SIG-M5 treated with dmso at 0.1 percent for 504 hours (cell line): Measurements from ENCODE around the gene LGR4.

Experiments
- DNase-seq: peaks from one replicate; lab custom pipeline; 2025; ENCODE audit not compliant: unreplicated experiment; lab: John Stamatoyannopoulos, UW

Gene LGR4

DNA sequence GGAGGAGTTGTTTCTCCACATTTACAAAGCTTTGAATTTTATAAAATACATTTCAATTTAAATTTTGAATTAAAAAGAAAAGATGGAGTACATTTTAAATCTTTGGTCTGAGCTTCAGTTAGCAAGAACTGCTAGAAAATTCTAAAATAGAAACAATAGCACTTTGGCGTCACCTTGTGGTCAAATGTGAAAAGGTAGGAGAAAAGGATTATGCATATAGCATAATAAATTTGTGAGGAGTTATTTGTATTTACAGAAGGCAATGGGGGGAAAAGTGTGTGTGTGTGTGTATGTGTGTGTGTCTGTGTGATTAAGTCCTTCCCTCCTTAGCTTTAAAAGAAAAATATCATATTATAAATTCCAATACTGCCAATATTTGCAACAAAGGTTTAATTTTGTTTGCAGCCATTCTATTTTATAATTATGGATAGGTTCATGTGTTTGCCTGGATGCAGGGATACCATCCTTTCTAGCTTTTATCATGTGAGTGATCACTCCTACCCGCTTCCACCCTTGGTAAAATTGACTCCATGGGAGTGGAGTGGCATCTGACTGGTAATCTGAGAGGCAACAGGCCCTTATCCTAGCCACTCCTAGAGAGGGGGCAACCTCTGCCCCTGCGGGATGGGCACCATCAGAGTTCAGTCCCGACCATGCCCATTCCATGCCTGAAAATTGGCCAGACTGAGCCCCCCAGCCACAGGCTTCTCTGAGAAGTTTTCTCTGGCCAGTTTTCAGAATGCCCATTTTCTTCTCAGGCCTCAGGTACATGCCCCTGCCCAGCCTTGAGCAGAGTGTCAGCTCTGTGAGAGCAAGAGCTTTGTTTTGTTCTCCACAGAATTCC, 13.6 kb upstream of the LGR4 start:
- DNase-seq, result peak; percentile 47

DNA sequence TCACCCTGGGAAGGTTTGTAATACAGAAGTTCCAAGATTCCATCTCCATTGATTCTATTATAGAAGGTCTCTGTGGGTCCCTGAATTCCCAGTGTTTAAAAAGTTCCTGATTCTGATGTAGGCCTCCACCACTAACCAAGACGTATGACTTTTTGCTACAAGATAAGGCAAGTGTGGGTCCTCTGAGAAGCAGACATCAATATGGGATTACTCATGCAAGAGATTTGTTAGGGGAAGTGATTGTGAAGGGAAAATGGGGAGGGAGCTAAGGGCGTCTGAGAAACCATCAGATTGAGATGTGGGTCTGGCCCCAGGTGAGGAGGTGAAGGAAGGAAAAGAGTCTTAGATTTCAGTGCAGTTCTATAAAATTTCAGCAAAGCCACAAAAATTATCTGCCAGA, 10.2 kb upstream of the LGR4 start:
- DNase-seq, result no peak

DNA sequence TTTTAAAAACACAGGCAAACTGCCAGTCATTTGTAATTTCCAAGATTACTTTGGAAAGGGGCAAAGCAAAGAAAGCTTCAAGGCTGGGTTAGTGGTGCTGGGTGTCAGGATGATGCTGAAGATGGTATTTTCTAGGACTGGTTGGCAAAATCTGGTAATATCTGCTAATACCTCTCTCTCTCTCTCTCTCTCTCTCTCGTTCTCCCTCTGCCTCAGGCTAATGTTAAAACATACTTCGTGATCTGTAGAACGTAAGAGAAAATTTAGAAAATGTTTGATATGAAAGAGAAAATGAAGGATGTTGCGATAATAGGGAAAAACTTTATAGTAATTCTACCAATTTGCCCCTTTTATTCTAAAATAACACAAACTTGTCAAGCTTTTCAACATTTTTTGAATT, 9.4 kb upstream of the LGR4 start:
- DNase-seq, result no peak

DNA sequence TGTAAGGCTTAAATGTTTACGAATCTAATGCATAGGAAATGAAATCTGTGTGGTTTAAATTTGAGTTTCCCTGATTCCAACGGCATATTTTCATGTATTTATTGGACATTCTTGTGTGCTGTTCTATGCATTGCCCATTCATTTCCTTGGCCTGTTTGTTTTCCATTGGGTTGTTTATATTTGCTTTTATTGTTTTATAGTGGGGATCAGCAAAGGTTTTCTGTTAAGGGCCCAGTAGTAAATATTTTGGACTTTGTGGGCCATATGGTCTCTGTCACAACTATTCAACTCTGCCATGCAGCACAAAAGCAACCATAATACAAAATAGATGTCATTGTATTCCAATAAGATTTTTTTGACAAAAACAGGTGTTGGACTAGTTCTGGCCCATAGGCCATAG, 5.2 kb upstream of the LGR4 start:
- no peak for DNase-seq

DNA sequence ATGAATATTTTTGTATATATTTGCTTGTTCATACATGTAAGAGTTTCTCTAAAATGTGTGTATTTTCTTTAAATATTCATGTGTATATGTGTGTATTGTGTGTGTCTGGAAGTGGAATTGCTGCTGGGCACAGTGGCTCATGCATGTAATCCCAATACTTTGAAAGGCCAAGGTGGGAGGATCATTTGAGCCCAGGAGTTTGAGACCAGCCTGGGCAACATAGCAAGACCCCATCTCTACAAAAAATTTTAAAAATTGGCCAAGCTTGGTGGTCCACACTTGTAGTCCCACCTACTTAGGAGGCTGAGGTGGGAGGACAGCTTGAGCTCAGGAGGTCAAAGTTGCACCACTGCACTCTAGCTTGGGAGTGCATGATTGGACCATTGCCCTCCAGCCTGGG, 4.7 kb upstream of the LGR4 start:
- DNase-seq, result no peak

DNA sequence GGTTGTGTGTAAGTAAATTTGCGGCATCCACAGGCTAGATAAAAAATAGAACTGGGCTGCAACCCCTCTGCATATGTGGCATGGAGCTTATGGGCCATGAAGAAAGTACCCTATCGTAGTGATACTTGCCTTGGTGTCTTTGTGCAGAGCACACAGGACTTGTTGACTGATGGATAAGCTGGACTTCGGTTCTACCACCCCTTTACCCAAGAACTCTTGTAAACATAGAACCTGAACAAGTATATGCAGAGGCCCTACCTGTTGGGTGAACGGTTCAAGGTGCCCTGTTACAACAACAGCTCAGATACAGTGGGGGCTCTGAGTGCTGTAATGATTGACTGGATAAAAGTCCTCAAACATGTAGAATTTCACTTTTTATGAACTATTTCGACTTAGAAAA, 3.0 kb upstream of the LGR4 start:
- DNase-seq, result no peak

DNA sequence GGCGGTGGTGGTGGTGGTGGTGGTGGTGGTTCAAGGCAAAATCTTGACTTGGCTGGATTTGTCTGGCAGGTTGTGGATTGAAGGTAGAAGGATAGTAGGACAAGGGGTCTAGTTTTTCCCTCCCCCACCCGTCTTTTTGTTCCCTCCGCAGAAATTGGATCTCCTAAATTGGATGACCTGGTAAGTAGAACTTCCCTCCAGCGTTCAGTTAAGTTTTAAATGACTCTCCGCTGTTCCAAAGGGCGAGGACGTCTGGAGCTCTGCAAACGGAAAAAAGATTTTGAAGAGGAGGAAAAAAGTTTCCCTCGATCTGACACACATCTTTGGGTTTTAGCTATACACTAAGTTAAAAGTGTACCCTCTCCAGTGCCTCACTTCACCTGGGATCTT, 422 bp upstream of the LGR4 start:
- DNase-seq, result no peak

DNA sequence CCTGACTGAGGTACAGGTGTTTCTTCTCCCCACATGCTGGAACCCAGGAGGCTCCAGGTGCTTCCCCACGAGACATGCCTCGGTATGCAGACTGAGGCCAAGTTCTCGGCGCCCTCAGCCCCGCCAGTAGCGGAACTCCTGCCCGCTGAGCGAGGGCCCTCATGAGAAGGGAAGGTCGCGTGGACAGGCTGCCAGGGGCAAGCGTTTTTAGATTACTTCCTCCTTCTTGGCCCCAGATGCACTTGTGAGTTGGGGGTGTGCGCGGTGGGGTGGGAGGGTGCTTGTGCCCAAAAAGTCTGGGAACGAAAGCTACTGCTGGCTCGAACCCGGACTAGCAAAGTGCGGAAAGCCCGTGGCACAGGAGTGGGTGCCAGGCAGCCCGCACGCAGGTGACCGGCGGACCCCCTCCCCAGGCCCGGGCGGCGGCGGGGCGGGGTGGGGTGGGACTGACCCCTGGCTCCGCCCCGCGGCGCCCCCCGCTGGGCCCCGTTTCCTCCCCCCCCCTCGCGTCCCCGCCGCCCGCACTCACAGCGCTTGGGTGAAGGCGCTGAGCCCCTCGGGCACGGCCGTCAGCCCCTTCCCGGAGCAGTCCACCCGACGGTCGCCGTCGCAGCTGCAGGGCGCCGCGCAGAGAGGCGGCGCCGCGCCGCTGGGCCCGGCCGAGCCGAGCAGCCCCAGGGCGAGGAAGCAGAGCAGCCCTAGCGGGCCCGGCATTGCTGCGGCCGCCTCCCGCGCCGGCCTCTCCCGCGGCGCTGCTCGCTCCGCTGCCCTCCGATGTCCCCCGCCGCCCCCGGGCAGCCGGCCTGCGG, 797 bp downstream of the LGR4 start:
- peak; percentile 22 for DNase-seq

DNA sequence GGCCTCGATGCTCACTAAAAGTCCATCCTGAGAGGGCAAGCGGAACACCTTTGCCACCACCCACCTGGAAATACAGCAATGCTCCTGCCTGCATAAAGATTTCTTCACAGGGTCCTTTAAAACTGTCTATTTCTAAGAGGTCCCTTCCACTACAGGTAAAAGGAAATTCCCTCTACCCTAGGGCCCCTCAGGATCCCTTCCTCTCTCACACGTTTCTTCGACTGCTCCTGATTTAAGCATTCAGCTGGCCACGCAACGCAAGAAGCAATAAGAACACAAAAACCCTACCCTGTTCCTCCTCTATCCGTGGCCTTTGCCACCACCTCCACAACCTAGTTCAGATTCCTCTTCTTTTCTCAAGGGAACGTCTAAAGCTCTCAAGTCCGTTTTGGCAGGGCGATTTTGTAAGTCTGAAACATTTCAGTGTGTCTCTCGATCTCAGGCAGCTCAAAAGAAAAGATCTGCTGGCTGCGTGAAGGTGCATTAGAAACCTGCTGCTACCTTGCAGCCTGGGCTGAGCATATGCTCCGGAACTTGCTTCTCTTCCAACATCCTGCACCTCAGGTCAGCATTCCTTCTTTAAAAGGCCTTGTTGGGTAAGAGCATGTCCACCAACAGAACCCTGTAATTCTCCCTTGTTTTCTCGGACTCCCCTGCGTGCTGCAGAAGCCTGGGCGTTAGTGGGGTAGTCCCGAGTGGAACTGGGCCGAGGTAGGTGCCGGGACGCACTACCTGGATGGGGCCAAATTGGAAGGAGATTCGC, 1.6 kb downstream of the LGR4 start:
- no peak for DNase-seq

DNA sequence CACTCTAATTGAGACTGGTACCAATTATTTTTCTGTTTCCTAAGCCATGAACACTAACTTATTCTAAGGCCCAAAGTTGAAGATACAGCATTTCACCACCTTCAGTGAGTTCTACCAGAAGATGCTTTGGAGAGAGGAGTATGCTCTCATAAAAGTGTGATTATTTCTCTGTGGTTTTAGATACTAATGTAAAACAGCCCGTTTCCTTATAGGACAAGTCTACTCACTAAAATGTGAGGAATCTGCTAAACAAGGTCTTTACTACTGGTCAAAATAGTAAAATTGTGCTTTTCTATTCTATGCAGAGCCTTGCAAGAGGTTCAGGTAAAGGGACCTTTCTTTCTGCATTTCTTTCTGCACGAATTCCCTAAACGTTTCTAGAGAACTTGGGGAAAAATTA, 2.4 kb downstream of the LGR4 start:
- no peak for DNase-seq

DNA sequence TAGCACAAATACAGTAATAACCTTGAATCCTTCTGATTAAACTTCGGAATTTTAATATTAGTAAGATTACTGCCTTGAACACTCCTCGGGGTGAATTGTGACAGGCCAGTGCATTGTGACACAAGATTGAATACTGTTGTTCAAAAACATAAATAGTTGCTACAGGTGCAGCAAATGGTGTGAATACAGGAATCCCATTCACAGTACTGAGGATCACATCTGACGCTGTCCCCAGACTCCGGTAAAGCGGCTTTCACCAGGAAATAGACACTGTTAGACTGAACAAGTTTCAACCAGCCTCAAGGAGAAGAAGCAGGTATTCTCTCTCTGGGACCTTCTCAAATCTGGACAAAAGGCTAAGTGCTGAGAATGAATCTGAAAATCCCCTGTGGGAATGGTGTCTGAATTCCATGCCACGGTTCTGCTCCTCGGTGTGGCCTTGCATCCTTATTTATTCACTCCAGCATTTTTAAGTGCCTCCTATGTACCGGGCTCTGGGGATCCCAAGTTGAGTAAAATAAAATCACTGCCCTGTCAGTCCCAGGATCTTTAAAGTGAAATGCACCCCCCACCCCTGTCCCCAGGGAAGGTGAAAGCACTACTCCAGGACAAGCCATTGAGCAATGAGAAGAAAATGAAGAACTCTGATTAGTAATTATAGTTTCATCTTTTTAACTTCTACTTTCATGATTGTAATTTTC, 3.4 kb downstream of the LGR4 start:
- DNase-seq, result no peak

DNA sequence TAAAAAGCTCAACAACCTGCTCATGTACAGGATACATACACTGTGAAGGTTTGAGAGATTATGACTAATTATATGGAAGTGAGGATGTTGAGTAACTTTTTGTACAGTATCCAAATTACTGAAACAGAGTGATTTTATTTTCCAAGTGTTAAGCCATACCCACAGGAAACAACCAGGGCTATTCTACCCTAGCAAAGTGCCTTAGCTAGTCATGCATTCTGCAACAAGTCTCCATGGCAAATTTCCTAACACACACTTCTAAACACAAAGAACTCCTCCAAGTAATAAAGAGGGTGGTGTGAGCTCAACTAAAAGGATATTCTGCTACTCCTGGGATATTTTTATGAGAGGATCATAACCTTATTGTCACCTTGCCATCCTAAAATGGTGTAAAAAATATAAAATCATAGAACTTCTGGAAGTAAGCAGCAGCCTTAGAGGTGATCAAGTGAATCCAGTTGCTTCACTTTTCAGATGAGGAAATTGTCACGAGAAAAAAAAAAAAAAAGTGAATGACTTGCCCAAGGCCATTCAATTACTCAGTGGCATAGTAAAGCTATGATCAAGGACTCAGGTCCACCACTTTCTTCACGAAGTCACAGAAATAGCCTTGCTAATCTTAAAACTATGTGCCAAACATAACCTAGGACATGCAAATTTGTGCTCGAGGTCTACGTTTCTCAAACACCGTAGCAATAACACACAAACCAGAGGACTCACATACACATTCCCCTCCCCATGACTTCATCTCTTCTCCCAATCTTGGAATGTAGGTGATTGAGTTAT, 4.2 kb downstream of the LGR4 start:
- peak; percentile 29 for DNase-seq

DNA sequence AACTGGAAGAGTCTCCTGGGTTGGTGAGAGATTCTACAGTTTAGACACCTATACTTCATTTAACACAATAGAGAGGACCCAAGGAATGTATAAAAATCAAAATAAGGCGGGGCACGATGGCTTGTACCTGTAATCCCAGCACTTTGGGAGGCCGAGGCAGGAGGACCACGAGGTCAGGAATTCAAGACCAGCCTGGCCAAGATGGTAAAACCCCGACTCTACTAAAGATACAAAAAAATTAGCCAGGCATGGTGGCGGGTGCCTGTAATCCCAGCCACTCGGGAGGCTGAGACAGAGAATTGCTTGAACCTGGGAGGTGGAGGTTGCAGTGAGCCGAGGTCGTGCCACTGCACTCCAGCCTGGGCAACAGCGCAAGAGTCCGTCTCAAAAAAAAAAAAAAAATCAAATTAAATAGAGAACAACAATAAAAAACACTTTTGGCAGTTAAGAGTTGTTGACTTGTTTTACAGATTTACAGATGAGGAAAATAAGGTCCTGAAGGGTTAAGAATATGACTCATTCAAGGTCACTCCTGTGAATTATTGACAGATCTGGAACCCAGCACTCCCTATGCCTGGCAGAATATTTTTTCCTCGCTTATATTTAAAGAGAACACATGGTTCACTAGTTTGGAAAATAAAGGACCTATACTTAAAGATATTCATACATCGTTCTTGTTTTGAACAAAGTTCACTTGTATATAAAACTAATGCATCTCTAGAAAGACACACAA, 5.2 kb downstream of the LGR4 start:
- no peak for DNase-seq

DNA sequence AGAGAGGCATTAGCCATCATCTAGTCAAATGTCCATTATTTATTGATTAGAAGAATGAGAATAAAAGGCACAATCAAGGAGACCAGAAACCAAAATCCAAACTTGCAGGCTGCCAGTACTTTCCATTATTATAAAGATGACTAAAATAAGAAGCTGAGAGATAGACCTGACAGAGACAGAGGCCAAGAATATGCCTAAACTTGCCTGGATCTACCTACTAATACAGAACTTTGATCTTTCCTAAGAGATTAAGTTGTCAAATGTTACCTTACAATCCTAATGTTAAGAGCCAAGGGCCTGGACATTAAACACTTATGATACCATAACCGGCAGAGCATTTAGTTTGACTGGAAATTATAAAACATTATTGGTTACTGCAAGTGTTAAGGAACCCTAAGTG, 6.2 kb downstream of the LGR4 start:
- no peak for DNase-seq

DNA sequence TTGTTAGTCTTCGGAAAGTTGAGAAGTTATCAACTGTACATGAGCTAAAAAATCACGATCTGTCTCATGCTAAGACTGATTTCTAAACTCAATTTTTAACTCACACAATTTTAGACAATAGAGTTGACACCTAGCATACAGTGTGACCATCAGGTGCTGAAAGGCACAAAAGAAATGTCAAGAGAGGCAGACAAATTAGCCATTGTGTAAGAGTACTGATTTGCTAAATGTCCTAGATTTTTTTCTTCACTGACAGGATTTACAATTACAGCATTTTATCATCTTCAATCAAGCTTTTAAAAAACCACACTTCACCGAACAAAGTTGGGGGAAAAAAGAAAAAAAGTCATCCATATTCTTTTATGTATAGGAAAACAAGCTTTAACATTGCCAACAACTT, 7.0 kb downstream of the LGR4 start:
- no peak for DNase-seq

DNA sequence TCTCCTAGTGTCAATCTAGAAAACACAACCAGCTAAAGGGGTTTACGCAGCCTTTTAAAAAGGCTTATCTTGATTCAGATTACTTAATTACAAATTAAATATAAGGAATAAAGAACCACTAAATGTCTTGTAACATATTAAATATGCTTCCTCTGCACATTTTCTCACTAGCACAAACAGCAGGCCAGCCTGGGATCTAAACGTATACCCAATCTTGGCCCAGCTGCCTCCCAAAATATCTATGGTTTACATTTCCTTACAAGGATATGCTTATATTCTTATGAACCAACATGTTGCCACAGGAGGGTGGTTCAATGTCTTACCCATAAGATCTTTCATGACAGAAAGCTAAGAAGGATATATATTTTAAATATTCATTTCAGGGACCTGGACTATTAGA, 7.7 kb downstream of the LGR4 start:
- DNase-seq, result no peak

DNA sequence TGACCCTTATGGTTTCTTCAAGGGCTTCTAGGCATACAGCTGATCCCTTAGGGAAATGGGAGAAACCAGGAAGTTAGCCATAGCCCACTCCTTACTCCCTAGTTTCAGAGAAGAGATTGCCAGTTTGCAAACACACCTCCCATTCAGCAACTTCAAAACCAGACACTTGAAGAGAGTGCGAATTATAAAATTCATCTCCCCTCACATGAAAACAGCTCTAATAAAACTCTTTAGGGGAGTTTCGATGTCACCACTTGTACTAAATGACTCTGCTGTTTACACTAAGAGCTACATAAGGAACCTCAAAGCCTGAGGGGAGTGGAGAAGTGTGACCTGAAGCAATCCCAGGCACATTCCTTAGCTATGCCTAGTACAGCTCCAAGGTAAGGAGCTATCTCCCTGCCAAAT, 8.3 kb downstream of the LGR4 start:
- peak; percentile 16 for DNase-seq

DNA sequence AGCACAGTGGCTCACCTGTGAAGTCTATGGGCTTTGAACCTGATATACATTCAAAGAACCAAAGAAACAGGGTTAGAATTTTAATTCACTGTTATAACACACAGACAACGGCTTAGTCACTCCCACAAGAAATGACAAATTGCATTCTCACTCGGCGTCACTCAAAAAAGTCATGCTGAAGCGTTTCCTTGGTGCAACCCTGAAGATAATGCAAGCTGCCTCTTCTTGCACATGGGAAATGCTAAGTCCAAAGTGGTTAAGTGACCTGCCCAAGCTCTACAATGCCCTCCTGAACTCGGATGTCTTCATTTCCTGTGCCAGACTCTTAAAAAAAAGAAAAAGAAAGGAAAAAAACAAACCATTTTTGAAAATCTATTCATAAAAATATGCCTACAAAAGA, 10.0 kb downstream of the LGR4 start:
- DNase-seq, result no peak

DNA sequence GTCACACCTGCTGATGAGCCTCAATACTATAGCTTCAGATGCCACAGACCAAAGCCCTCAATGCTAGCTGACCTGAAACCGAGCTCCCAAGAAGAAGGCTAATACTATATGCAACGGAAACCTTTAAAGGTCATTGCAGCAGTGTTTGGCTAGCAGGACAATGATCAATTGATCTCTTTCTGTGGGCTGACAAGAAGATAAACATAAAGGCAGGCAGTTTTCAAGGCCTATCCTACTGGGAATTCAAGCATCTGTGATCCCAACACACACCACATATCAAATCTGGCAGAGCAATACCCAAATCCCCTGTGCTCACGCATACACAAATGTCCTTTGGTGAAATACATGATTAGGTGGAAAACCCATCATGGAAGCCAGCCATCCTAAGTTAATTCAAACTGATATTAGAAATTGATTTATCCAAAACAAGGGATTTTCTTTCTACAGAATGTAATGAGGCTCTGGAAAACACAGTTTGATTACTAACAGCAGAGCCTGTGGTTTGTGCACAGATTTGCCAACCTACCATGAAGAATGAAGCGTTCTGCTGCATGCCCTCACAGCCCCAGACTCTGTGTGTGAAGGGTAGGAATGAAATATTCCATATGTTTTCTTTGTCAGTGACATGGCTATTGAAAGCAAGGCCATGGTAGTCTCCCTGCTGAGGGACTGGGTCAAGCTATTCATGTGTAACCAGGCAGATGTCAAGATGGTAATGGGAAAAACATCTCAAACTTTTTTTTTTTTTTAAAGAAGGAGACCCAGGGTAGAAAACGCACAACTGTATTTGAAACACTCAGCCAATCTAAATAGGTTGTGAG, 12.2 kb downstream of the LGR4 start:
- DNase-seq, result no peak
